K562 (cell line): Measurements from ENCODE around the gene BRICD5. TPM values are rescaled to one million over a fixed set of nuclear protein-coding genes. Genes with fewer than 3 reads are reported as not detected.
A peak's percentile ranks its signal among the peaks of the same experiment; 100 is the strongest.

Experiments used
- BCL6 ChIP-seq: fragments of 250-450 bp; sonication (Bioruptor Pico); IDR thresholded peaks from 2 replicates; pipeline ENCODE4 v1.4.0; 2020
- ELF1 ChIP-seq: fragments of 200-800 bp; sonication (Bioruptor generic); IDR thresholded peaks from 2 replicates; pipeline ENCODE4 v1.6.1; 2016; ENCODE audit warnings: missing genetic modification characterization, missing compliant biosample characterization
- GTF2E2 ChIP-seq: fragments of 200-800 bp; sonication (Bioruptor generic); IDR thresholded peaks from 2 replicates; pipeline ENCODE4 v1.6.1; 2016; ENCODE audit warnings: missing genetic modification characterization, missing compliant biosample characterization
- HDAC6 ChIP-seq: IDR thresholded peaks from 2 replicates; pipeline ENCODE4 v1.6.1; 2012; ENCODE audit warnings: low read depth, mild to moderate bottlenecking, control low read depth, inconsistent platforms, low read length, moderate library complexity
- LEF1 ChIP-seq: fragments of 450-650 bp; IDR thresholded peaks from 2 replicates; pipeline ENCODE4 v1.6.1; 2016; ENCODE audit warnings: mild to moderate bottlenecking
- MAFF ChIP-seq: IDR thresholded peaks from 2 replicates; pipeline ENCODE4 v1.6.1; 2012; ENCODE audit warnings: low read length, improper control_type of control experiment
- ZNF431 ChIP-seq: sonication (generic); formaldehyde crosslinking; IDR thresholded peaks from 2 replicates; pipeline ENCODE4 v1.8.0; 2022; ENCODE audit warnings: mild to moderate bottlenecking, missing genetic modification reagents
- polyA plus RNA-seq, 8 experiments: library from polyadenylated mRNA; depleted of rRNA in 4 of 8; stranded (reverse) in 5 of 8; unstranded in 3 of 8; fragments of >200 nt; fragmentation: Nextera tagmentation in 2 of 8; fragmentation: Illumina TruSeq in 1 of 8; extraction: Ambion mirVana in 2 of 8; extraction: Trizol in 1 of 8; gene quantifications; 2 replicates each; pipeline versions ENCODE4 v1.2.1 to v1.2.3, GENCODE V29; 2011 to 2014; ENCODE audit warnings: inconsistent platforms in 1 of 8, missing spikeins in 1 of 8
- total RNA-seq, 7 experiments: library from RNA; depleted of rRNA in 6 of 7; stranded (reverse); fragments of >200 nt in 6 of 7; fragmentation: Illumina TruSeq in 2 of 7; extraction: Trizol in 2 of 7; gene quantifications; 2 replicates each; pipeline versions ENCODE4 v1.2.1 to v1.2.3, GENCODE V29; 2011 to 2021; ENCODE audit warnings: low replicate concordance in 1 of 7
- TF ChIP-seq, protein P1 (sequence below), 2 experiments: fragments of 450-650 bp in 1 of 2; sonication (generic) in 1 of 2; formaldehyde crosslinking in 1 of 2; IDR thresholded peaks; 2 replicates each; pipeline versions ENCODE4 v1.7.1 to v1.9.0; 2016 to 2022; ENCODE audit warnings: inconsistent platforms in 1 of 2, mild to moderate bottlenecking in 1 of 2, missing genetic modification reagents in 1 of 2
- TF ChIP-seq, protein P2 (sequence below): conservative IDR thresholded peaks from 2 replicates; pipeline ENCODE4 v1.6.1; 2011; ENCODE audit warnings: low read depth, mild to moderate bottlenecking, low read length; ENCODE audit not compliant: control insufficient read depth
- TF ChIP-seq, protein P3 (sequence below), 3 experiments: IDR thresholded peaks in 2 of 3; conservative IDR thresholded peaks in 1 of 3; 2 replicates each; pipeline ENCODE4 v1.5.1; 2011 to 2012; ENCODE audit warnings: low read length in 3 of 3, mild to moderate bottlenecking in 3 of 3, control low read depth in 2 of 3, improper control_type of control experiment in 1 of 3, inconsistent platforms in 1 of 3, low read depth in 1 of 3, mixed read lengths in 1 of 3, moderate library complexity in 1 of 3; ENCODE audit not compliant: insufficient read depth in 2 of 3
- TF ChIP-seq, protein P4 (sequence below): fragments of 250-450 bp; sonication (Bioruptor Pico); IDR thresholded peaks from 2 replicates; pipeline ENCODE4 v1.9.0; 2021; ENCODE audit warnings: mild to moderate bottlenecking, inconsistent platforms

BRICD5 gene
- total and polyA plus RNA-seq, 9 of the 15 experiments (the other 6 are each of a cell fraction or from before 2014, with no cell fraction given), result 0.24 to 15.1 (median 2.4) TPM; not detected in 1

GRCh38 chr16:2251296-2252111 is 40.8 kb upstream of the BRICD5 start, which contains the start of gene ECI1 (continued):
- TF ChIP-seq, protein P1, sequence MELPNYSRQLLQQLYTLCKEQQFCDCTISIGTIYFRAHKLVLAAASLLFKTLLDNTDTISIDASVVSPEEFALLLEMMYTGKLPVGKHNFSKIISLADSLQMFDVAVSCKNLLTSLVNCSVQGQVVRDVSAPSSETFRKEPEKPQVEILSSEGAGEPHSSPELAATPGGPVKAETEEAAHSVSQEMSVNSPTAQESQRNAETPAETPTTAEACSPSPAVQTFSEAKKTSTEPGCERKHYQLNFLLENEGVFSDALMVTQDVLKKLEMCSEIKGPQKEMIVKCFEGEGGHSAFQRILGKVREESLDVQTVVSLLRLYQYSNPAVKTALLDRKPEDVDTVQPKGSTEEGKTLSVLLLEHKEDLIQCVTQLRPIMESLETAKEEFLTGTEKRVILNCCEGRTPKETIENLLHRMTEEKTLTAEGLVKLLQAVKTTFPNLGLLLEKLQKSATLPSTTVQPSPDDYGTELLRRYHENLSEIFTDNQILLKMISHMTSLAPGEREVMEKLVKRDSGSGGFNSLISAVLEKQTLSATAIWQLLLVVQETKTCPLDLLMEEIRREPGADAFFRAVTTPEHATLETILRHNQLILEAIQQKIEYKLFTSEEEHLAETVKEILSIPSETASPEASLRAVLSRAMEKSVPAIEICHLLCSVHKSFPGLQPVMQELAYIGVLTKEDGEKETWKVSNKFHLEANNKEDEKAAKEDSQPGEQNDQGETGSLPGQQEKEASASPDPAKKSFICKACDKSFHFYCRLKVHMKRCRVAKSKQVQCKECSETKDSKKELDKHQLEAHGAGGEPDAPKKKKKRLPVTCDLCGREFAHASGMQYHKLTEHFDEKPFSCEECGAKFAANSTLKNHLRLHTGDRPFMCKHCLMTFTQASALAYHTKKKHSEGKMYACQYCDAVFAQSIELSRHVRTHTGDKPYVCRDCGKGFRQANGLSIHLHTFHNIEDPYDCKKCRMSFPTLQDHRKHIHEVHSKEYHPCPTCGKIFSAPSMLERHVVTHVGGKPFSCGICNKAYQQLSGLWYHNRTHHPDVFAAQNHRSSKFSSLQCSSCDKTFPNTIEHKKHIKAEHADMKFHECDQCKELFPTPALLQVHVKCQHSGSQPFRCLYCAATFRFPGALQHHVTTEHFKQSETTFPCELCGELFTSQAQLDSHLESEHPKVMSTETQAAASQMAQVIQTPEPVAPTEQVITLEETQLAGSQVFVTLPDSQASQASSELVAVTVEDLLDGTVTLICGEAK (IDR thresholded peaks at IDR 0.05), result no peak; the same call in 1 of the 2 replicates
- TF ChIP-seq, protein P1 (CRISPR knock-in tag; IDR thresholded peaks at IDR 0.05), result no peak
- TF ChIP-seq ELF1, result peak; percentile 92
- no peak for TF ChIP-seq ZNF431 (CRISPR knock-in tag)
- TF ChIP-seq, protein P2, sequence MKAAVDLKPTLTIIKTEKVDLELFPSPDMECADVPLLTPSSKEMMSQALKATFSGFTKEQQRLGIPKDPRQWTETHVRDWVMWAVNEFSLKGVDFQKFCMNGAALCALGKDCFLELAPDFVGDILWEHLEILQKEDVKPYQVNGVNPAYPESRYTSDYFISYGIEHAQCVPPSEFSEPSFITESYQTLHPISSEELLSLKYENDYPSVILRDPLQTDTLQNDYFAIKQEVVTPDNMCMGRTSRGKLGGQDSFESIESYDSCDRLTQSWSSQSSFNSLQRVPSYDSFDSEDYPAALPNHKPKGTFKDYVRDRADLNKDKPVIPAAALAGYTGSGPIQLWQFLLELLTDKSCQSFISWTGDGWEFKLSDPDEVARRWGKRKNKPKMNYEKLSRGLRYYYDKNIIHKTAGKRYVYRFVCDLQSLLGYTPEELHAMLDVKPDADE, result peak; percentile 68
- no peak for TF ChIP-seq BCL6 (CRISPR knock-in tag)
- TF ChIP-seq, protein P3, sequence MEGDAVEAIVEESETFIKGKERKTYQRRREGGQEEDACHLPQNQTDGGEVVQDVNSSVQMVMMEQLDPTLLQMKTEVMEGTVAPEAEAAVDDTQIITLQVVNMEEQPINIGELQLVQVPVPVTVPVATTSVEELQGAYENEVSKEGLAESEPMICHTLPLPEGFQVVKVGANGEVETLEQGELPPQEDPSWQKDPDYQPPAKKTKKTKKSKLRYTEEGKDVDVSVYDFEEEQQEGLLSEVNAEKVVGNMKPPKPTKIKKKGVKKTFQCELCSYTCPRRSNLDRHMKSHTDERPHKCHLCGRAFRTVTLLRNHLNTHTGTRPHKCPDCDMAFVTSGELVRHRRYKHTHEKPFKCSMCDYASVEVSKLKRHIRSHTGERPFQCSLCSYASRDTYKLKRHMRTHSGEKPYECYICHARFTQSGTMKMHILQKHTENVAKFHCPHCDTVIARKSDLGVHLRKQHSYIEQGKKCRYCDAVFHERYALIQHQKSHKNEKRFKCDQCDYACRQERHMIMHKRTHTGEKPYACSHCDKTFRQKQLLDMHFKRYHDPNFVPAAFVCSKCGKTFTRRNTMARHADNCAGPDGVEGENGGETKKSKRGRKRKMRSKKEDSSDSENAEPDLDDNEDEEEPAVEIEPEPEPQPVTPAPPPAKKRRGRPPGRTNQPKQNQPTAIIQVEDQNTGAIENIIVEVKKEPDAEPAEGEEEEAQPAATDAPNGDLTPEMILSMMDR (IDR thresholded peaks at IDR 0.05 in 2 of 3, conservative IDR thresholded peaks at IDR 0.05 in 1 of 3; ENCODE audit: insufficient read depth in 2 of 3, low read depth in 1 of 3, low read length in 3 of 3), result peak; percentile 80 to 88 (median 87)
- TF ChIP-seq GTF2E2 (tag), result peak; percentile 88; the same call in 1 of the 2 replicates
- no peak for TF ChIP-seq LEF1
- TF ChIP-seq, protein P4, sequence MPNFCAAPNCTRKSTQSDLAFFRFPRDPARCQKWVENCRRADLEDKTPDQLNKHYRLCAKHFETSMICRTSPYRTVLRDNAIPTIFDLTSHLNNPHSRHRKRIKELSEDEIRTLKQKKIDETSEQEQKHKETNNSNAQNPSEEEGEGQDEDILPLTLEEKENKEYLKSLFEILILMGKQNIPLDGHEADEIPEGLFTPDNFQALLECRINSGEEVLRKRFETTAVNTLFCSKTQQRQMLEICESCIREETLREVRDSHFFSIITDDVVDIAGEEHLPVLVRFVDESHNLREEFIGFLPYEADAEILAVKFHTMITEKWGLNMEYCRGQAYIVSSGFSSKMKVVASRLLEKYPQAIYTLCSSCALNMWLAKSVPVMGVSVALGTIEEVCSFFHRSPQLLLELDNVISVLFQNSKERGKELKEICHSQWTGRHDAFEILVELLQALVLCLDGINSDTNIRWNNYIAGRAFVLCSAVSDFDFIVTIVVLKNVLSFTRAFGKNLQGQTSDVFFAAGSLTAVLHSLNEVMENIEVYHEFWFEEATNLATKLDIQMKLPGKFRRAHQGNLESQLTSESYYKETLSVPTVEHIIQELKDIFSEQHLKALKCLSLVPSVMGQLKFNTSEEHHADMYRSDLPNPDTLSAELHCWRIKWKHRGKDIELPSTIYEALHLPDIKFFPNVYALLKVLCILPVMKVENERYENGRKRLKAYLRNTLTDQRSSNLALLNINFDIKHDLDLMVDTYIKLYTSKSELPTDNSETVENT (CRISPR knock-in tag), result peak; percentile 39; the same call in 1 of the 2 replicates
- TF ChIP-seq HDAC6, result 0 out of 2 replicates have a peak, but pooled peaks have one; percentile 25
- TF ChIP-seq MAFF, result no peak
